Measurements from ENCODE around the gene PDZD2. TPM values are rescaled to one million over a fixed set of nuclear protein-coding genes. Genes with fewer than 3 reads are reported as not detected.

The PDZD2 gene
- total RNA-seq, 4 donors from 2014 or later = 13.7 to 26.7 (median 24.1) TPM

DNA sequence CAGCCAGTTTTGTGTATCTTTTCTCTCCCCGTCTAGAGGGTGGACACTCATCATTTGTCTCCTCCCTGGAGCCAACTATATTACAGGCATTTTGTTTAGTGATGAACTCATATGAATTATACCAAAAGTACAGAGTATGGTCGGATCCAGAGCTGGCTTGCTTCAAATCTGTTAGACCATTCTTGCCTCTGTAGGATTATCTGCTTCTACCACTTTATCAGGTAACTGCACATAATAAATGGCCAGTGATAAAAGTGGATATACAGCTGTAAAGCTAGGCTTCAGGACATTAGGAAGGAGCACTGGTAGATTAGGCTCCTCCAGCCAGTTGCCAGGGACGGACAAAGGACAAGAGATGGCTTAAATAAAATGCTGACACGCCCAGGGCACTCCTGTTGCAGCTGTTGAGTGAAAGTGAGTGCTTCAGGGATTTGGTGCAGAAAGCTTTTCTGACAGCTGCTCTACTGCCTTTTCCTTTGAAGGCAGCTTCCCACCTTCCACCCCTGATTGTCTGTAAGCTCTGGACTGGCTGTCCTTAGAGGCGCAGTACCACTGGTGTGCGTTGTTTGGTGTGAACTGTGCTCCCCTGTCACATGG lies 259.2 kb downstream of the PDZD2 start:
- H3K4me1 ChIP-seq = peaks cover 0 to 5% (median 0%) of the 10 kb centered on the region in 3 donors

DNA sequence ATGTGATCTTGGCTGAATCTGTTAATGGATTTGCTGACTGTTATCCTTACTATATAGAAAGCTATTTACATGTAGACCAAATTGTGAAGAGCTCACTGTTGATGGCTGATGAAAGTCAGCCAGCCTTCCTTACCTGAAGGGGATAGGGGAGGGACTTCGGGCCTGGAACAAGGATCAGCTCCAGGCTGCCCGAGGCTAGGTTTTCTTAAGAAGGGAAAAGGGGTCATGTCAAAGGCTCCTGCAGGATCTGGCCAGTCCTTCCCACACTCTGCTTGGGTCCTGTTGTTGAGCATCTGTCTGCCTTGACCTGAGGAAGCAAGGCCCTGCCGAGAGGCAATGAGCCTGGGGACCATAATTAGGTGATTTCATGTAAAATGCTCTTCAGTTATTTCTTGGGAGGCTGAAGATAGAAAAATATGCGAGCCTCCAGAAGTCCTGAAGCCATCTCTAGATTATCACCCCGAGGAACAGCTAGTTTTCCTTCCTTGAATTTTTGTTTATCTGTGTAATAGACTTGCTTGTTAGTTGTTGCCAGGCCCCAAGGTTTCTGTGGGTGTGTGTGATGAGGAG lies 261.4 kb downstream of the PDZD2 start:
- DNase-seq = no peak
- H3K9me3 ChIP-seq = no peaks in the 10 kb centered on the region
- H3K27ac ChIP-seq = no peak overlapping the region
- no peaks in the 10 kb centered on the region for H3K36me3 ChIP-seq
- WGBS, 2 donors = 66 to 69% methylated on average over 4 to 5 of the region's 5 CpGs
- H3K4me1 ChIP-seq = peaks cover 0 to 5% (median 0%) of the 10 kb centered on the region in 3 donors
- H3K4me3 ChIP-seq = no peak overlapping the region
- TF ChIP-seq, protein P1, sequence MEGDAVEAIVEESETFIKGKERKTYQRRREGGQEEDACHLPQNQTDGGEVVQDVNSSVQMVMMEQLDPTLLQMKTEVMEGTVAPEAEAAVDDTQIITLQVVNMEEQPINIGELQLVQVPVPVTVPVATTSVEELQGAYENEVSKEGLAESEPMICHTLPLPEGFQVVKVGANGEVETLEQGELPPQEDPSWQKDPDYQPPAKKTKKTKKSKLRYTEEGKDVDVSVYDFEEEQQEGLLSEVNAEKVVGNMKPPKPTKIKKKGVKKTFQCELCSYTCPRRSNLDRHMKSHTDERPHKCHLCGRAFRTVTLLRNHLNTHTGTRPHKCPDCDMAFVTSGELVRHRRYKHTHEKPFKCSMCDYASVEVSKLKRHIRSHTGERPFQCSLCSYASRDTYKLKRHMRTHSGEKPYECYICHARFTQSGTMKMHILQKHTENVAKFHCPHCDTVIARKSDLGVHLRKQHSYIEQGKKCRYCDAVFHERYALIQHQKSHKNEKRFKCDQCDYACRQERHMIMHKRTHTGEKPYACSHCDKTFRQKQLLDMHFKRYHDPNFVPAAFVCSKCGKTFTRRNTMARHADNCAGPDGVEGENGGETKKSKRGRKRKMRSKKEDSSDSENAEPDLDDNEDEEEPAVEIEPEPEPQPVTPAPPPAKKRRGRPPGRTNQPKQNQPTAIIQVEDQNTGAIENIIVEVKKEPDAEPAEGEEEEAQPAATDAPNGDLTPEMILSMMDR (IDR thresholded peaks at IDR 0.05) = no peak
- no peak for TF ChIP-seq POLR2A (IDR thresholded peaks at IDR 0.05)
- H3K27me3 ChIP-seq = no peaks in the 10 kb centered on the region
- intact Hi-C loops (cut with DNase I) = no loop called here

More for the DNA sequence above, 259.2 kb downstream of the PDZD2 start:
- no peaks in the 10 kb centered on the region for H3K27me3 ChIP-seq
- TF ChIP-seq POLR2A (IDR thresholded peaks at IDR 0.05) = no peak
- TF ChIP-seq, protein P1 (IDR thresholded peaks at IDR 0.05) = no peak
- no peak overlapping the region for H3K4me3 ChIP-seq
- H3K27ac ChIP-seq = no peak overlapping the region
- 64 to 76% methylated on average over 6 of the region's 6 CpGs for WGBS, 2 donors
- no peaks in the 10 kb centered on the region for H3K36me3 ChIP-seq
- DNase-seq = no peak
- H3K9me3 ChIP-seq = no peaks in the 10 kb centered on the region
- intact Hi-C loops (cut with DNase I) = no loop called here

DNA sequence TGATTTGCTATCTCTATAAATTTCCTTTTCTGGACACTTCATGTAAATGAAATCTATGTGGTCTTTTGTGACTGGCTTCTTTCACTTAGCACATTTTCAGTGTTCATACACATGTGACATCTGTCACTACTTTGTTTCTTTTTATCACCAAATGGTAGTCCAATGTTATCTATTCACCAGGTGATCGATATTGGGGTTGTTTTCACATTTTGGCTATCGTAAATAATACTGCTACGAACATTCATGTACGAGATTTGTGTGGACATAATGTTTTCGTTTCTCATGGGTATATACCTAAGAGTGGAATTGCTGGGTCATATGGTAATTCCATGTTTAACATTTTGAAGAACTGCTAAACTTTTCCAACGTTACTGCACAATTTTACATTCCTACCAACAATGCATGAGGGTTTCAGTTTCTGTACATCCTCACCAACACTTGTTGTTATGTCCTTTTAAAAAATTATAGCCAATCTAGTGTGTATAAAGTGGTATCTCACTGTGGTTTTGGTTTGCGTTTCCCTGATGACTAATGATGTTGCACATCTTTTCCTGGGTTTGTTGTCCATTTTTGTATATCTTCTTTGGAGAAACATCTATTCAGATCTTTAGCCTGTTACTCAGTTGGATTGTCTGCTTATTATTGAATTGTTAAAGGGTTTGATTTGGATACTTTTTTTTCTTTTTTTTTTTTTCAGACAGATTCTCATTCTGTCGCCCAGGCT lies 263.0 kb downstream of the PDZD2 start:
- TF ChIP-seq POLR2A (IDR thresholded peaks at IDR 0.05) = no peak
- TF ChIP-seq, protein P1 (IDR thresholded peaks at IDR 0.05) = no peak
- intact Hi-C loops (cut with DNase I) = no loop called here
- Histone ChIP-seq H3K4me3 (no peak overlapping the region), H3K27ac (no peak overlapping the region), H3K9me3 (no peaks in the 10 kb centered on the region), H3K27me3 (no peaks in the 10 kb centered on the region), H3K36me3 (no peaks in the 10 kb centered on the region), H3K4me1 (peaks cover 0 to 5% (median 0%) of the 10 kb centered on the region in 3 donors)
- WGBS, 2 donors = 74 to 84% methylated on average over 8 of the region's 8 CpGs
- DNase-seq = no peak

DNA sequence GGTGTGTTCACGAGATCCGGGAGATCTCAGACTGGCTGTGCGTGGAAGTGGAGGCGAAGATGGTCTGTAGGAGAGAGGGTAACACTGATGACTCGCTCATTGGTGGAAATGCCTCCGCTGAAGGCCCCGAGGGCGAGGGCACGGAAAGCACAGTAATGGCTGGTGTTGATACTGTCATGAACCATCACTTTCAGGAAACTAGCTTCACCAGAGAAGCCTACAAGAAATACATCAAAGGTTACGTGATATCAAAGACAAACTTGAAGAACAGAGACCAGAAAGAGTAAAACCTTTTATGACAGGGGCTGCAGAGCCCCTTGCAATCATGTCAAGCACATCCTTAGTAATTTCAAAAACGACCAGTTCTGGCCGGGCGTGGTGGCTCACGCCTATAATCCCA lies 269.5 kb downstream of the PDZD2 start:
- TF ChIP-seq, protein P1 (IDR thresholded peaks at IDR 0.05) = no peak
- no peak for TF ChIP-seq POLR2A (IDR thresholded peaks at IDR 0.05)
- no peak for DNase-seq
- no peaks in the 10 kb centered on the region for H3K9me3 ChIP-seq

DNA sequence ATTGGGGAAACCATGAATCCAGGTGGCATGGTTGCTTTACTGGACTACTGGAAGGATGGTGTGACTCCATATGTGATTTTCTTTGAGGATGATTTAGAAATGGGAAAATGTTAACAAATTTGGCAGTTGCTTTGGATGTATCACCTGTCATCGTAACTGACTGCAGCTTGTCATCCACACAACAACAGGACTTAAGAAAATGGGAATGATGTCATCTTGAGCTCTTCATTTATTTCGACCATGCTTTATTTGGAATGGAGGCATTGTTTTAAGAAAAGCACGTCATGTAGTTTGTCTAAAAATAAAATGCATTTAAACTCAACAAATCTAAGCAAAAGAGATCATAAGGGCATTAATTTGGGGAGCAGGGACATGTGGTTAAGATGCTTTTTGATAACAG lies 270.1 kb downstream of the PDZD2 start:
- Histone ChIP-seq H3K4me3 (no peak overlapping the region), H3K4me1 (peaks cover 0 to 29% (median 4%) of the 10 kb centered on the region in 3 donors), H3K27ac (no peak overlapping the region), H3K27me3 (no peaks in the 10 kb centered on the region), H3K36me3 (no peaks in the 10 kb centered on the region), H3K9me3 (no peaks in the 10 kb centered on the region)
- 71 to 74% methylated on average over 3 of the region's 3 CpGs for WGBS, 2 donors
- TF ChIP-seq, protein P1 (IDR thresholded peaks at IDR 0.05) = no peak
- TF ChIP-seq POLR2A (IDR thresholded peaks at IDR 0.05) = no peak
- intact Hi-C loops (cut with DNase I) = no loop called here
- no peak for DNase-seq

More for the DNA sequence above, 269.5 kb downstream of the PDZD2 start:
- no peaks in the 10 kb centered on the region for H3K36me3 ChIP-seq
- intact Hi-C loops (cut with DNase I) = no loop called here
- peaks cover 0 to 22% (median 0%) of the 10 kb centered on the region in 3 donors for H3K4me1 ChIP-seq
- no peak overlapping the region for H3K27ac ChIP-seq
- H3K4me3 ChIP-seq = no peak overlapping the region
- 79 to 95% methylated on average over 6 to 10 of the region's 14 CpGs for WGBS, 2 donors
- H3K27me3 ChIP-seq = no peaks in the 10 kb centered on the region
